BJ (cell line): ENCODE results near the gene AOPEP. TPM values are rescaled to one million over a fixed set of nuclear protein-coding genes. Genes with fewer than 3 reads are reported as not detected.

ENCODE experiments used
- CTCF ChIA-PET: fragments of 350-600 bp; formaldehyde crosslinking; extraction: SDS; loops from one replicate; lab custom pipeline; 2021; ENCODE audit warnings: antibody characterized with exemption, inconsistent platforms; lab: Yijun Ruan, JAX
- POLR2A ChIA-PET: fragments of 300-600 bp; sonication (Branson Sonifier 250); formaldehyde crosslinking; extraction: SDS; loops from one replicate; lab custom pipeline; 2021; ENCODE audit warnings: antibody characterized with exemption; lab: Charles Lee
- DNase-seq: peaks from one replicate; pipeline ENCODE4 v3.0.0-alpha.2; 2011; ENCODE audit warnings: low read depth
- H3K27me3 ChIP-seq: 2 replicates; pipeline ENCODE4 v1.6.0; 2011; ENCODE audit warnings: low read length; ENCODE audit not compliant: control insufficient read depth, insufficient read depth
- H3K36me3 ChIP-seq: 2 replicates; pipeline ENCODE4 v1.5.1; 2011; ENCODE audit warnings: low read length; ENCODE audit not compliant: control insufficient read depth, insufficient read depth
- H3K4me3 ChIP-seq: 2 replicates; pipeline ENCODE4 v1.5.1; 2011; ENCODE audit warnings: low read depth, mild to moderate bottlenecking, control low read depth, low read length
- CTCF ChIP-seq: IDR thresholded peaks from 2 replicates; pipeline ENCODE4 v1.5.1; 2011; ENCODE audit warnings: low read depth, mild to moderate bottlenecking, control low read depth, inconsistent platforms, low read length, moderate library complexity; ENCODE audit not compliant: insufficient read depth
- polyA plus RNA-seq: library from polyadenylated mRNA; depleted of rRNA; stranded (reverse); fragments of >200 nt; gene quantifications from 2 replicates; pipeline ENCODE4 v1.2.3, GENCODE V29; 2011

Gene AOPEP
- polyA plus RNA-seq, 1 experiment: 52.1 TPM

- Histone ChIP-seq H3K36me3 (no peaks in the 10 kb centered on the region), H3K4me3 (no peak overlapping the region), H3K27me3 (no peaks in the 10 kb centered on the region)
- TF ChIP-seq CTCF: no peak
- ChIA-PET POLR2A (interaction anchor here (0.7 kb wide), 1 partner anchor 228 kb away, joined by 6 read pairs; no protein-coding TSS in a partner anchor), CTCF (interaction anchor here (0.7 to 1.1 kb wide), 2 partner anchors 108 to 170 kb away, joined by 3 to 4 read pairs; no protein-coding TSS in a partner anchor)
- no peak for DNase-seq
Measured at GRCh38 chr9:94788570-94789105, 62.1 kb downstream of the AOPEP start.

GRCh38 chr9:94791435-94791834 lies 64.9 kb downstream of the AOPEP start:
- POLR2A ChIA-PET: interaction anchor here (0.6 kb wide), 1 partner anchor 8 kb away, joined by 4 read pairs; no protein-coding TSS in a partner anchor
- DNase-seq: no peak
- Histone ChIP-seq H3K36me3 (no peaks in the 10 kb centered on the region), H3K4me3 (no peak overlapping the region), H3K27me3 (no peaks in the 10 kb centered on the region)
- CTCF ChIA-PET: interaction anchor here (1.2 kb wide), 1 partner anchor 8 kb away, joined by 3 read pairs; no protein-coding TSS in a partner anchor
- TF ChIP-seq CTCF: no peak

GRCh38 chr9:94792511-94792910 lies 66.0 kb downstream of the AOPEP start:
- Histone ChIP-seq H3K4me3 (no peak overlapping the region), H3K27me3 (no peaks in the 10 kb centered on the region), H3K36me3 (no peaks in the 10 kb centered on the region)
- ChIA-PET CTCF (interaction anchor here (1.2 kb wide), 1 partner anchor 9 kb away, joined by 3 read pairs; no protein-coding TSS in a partner anchor), POLR2A (no interaction called here)
- no peak for TF ChIP-seq CTCF
- DNase-seq: no peak

- TF ChIP-seq CTCF: no peak
- no peaks in the 10 kb centered on the region for H3K27me3 ChIP-seq
- no peak overlapping the region for H3K4me3 ChIP-seq
- ChIA-PET POLR2A (no interaction called here), CTCF (interaction anchor here (0.5 to 1.8 kb wide), 4 partner anchors 11 to 1580 kb away, joined by 3 to 6 read pairs (median 4); no protein-coding TSS in a partner anchor)
- no peaks in the 10 kb centered on the region for H3K36me3 ChIP-seq
- DNase-seq: no peak
Measured at GRCh38 chr9:94794476-94795167, 68.1 kb downstream of the AOPEP start.

- POLR2A ChIA-PET: no interaction called here
- no peak for DNase-seq
Measured at GRCh38 chr9:94796687-94797086, 70.2 kb downstream of the AOPEP start.

More at GRCh38 chr9:94796687-94797086, 70.2 kb downstream of the AOPEP start:
- Histone ChIP-seq H3K4me3 (no peak overlapping the region), H3K36me3 (0 out of 2 replicates have a peak, but pooled peaks cover 2% of the 10 kb centered on the region), H3K27me3 (no peaks in the 10 kb centered on the region)
- no peak for TF ChIP-seq CTCF
- CTCF ChIA-PET: interaction anchor here (1.1 to 1.2 kb wide), 2 partner anchors 8 to 13 kb away, joined by 3 to 5 read pairs; no protein-coding TSS in a partner anchor
